D341Med (cell line): ENCODE measurements around the gene GRHL1.
"Not testable (repeated sequence)": the region's sequence is repeated elsewhere in the genome, so short reads cannot be mapped to it uniquely, and the experiment has no call there.

Experiments
- DNase-seq: peaks from one replicate; pipeline ENCODE4 v3.0.0; 2012; ENCODE audit warnings: low spot score

Gene GRHL1

GRCh38 chr2:10009811-10010781, 58.6 kb downstream of the GRHL1 start:
- DNase-seq: no peak

DNA sequence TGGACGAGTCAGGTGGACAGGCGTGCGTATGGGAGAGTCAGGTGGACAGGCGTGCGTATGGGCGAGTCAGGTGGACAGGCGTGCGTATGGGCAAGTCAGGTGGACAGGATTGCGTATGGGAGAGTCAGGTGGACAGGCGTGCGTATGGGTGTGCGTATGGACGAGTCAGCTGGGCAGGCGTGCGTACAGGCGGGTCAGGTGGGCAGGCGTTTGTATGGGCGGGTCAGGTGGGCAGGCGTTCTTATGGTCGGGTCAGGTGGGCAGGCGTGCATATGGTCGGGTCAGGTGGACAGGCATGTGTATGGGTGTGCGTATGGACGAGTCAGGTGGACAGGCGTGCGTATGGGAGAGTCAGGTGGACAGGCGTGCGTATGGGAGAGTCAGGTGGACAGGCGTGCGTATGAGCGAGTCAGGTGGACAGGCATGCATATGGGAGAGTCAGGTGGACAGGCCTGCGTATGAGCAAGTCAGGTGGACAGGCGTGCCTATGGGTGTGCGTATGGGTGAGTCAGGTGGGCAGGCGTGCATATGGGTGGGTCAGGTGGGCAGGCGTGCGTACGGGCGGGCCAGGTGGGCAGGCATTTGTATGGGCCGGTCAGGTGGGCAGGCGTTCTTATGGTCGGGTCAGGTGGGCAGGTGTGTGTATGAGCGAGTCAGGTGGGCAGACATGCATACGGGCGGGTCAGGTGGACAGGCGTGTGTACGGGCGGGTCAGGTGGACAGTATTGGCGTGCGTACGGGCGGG, 59.5 kb downstream of the GRHL1 start:
- not testable (repeated sequence) for DNase-seq

- not testable (repeated sequence) for DNase-seq
Measured at GRCh38 chr2:10011606-10012325, 60.3 kb downstream of the GRHL1 start.

GRCh38 chr2:10012366-10012962, 61.0 kb downstream of the GRHL1 start:
- DNase-seq: not testable (repeated sequence)

- no peak for DNase-seq
Measured at GRCh38 chr2:10012963-10013461, 61.5 kb downstream of the GRHL1 start.

DNA sequence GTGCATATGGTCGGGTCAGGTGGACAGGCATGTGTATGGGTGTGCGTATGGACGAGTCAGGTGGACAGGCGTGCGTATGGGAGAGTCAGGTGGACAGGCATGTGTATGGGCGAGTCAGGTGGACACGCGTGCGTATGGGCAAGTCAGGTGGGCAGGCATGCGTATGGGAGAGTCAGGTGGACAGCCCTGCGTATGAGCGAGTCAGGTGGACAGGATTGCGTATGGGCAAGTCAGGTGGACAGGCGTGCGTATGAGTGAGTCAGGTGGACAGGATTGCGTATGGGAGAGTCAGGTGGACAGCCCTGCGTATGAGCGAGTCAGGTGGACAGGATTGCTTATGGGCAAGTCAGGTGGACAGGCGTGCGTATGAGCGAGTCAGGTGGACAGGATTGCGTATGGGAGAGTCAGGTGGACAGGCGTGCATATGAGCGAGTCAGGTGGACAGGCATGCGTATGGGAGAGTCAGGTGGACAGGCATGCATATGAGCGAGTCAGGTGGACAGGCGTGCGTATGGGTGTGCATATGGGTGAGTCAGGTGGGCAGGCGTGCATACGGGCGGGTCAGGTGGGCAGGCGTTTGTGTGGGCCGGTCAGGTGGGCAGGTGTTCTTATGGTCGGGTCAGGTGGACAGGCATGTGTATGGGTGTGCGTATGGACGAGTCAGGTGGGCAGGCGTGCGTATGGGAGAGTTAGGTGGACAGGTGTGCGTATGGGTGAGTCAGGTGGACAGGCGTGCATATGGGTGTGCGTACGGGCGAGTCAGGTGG, 62.3 kb downstream of the GRHL1 start:
- DNase-seq: not testable (repeated sequence)

- DNase-seq: no peak
Measured at GRCh38 chr2:10014418-10015190, 63.1 kb downstream of the GRHL1 start.

DNA sequence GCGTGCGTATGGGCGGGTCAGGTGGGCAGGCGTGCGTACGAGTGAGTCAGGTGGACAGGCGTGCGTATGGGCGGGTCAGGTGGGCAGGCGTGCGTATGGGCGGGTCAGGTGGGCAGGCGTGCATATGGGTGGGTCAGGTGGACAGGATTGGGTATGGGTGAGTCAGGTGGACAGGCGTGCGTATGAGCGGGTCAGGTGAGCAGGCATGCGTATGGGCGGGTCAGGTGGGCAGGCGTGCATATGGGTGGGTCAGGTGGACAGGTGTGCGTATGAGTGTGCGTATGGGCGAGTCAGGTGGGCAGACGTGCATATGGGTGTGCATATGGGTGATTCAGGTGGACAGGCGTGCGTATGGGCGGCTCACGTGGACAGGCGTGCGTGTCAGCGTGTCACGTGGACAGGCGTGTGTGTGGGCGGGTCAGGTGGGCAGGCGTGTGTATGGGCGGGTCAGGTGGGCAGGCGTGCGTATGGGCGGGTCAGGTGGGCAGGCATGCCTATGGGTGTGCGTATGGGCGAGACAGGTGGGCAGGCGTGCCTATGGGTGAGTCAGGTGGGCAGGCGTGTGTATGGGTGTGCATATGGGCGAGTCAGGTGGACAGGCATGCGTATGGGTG, 64.0 kb downstream of the GRHL1 start:
- DNase-seq: not testable (repeated sequence)

GRCh38 chr2:10016001-10016801, 64.7 kb downstream of the GRHL1 start:
- no peak for DNase-seq

- no peak for DNase-seq
Measured at GRCh38 chr2:10016802-10017258, 65.3 kb downstream of the GRHL1 start.

GRCh38 chr2:10017313-10017941, 65.9 kb downstream of the GRHL1 start:
- no peak for DNase-seq

DNA sequence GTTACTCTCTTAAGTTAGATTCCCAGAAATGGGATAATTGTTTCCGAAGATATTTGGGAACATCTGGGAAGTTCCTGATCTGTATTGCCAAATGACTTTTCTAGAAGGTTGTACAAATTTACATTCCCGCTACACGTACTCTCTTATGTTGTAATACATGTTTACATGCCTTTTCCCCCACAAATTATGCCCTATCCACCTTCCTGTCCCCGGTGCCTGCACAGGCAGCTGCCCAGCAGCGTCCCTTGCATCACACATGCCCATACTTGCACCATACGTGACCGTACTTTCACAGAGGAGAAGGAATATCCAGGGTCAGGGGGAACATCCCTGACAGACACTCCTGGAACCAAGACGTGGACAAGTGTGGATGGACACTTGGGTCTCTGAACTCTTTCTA, 67.7 kb downstream of the GRHL1 start:
- DNase-seq: no peak

DNA sequence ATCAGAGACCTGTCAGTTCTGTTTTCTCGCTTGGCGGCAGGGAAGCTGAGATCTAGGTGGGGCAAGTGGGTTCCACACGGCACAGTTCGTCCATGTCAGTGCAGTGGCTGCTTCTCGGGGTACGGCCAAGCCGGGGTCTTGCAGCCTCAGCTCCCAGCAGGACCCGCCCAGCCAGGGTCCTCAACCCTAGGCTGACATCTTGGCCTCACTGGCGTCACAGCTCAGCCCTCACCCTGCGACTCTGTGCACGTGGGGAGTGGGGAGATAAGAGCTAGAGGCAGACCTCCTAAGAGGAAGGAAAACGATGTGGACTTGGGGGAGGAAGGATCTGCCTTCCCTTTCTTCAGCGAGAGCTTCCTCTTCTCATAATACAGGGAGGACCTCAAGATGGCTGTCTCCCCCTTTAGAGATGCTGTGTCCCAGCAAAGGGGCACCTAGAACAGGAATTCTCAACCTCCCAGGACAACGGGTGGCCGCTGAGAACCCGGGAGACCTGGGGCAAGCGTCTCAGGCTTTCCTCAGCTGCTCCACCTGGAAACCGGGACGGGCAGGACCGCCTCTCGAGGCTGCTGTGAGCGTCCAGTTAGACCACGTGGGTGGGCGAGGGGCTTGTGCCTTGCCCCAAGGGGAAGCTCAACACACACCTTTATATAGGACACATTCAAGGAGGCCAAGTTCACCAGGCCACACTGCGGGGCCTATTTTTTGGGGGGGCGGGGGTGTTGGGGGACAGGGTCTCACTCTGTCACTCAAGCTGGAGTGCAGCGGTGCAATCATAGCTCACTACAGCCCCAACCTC, 68.3 kb downstream of the GRHL1 start:
- no peak for DNase-seq

- no peak for DNase-seq
Measured at GRCh38 chr2:10022041-10022421, 70.5 kb downstream of the GRHL1 start.

DNA sequence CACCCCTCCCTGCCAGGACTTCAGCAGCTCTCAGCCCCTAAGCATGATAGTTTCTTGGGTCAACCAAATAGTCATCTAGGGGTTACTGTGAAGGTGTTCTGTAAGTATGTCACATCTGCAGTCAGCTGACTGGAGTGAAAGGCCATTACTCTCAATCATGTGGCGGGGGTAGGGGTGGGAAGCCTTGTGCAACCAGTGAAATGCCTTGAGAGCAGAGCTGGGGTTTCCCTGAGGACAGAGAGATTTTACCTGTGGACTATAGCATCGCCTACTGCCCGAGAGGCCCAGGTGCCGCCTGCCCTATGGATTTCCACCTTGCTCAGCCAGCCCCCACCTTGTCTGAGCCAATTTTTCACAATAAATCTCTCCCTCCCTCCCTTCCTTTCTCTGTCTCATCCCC, 71.0 kb downstream of the GRHL1 start:
- no peak for DNase-seq

- DNase-seq: peak; percentile 45
Measured at GRCh38 chr2:10022966-10023662, 71.6 kb downstream of the GRHL1 start.
